Measurements from ENCODE around the gene GRB2. TPM values are rescaled to one million over a fixed set of nuclear protein-coding genes. Genes with fewer than 3 reads are reported as not detected.

GRB2 gene
- total and polyA plus RNA-seq, 2 of the 8 experiments (the other 6 are each of a cell fraction or from before 2014, with no cell fraction given) = 44.2 to 101 TPM

- Histone ChIP-seq H4K20me1 (replicated peaks in 1 of 2; ENCODE audit: control insufficient read depth in 1 of 2, insufficient read depth in 2 of 2, low read length in 2 of 2) (peaks cover 7 to 13% of the 10 kb centered on the region in 2 experiments), H4K5ac (ENCODE audit: insufficient read length, low read depth, low read length) (no peak overlapping the region), H3K4me2 (ENCODE audit: insufficient read depth in 1 of 2, low read depth in 2 of 2, low read length in 2 of 2) (no peak overlapping the region), H3K23me2 (ENCODE audit: low read depth, low read length) (no peaks in the 10 kb centered on the region), H2AFZ (ENCODE audit: low read length) (no peak overlapping the region), H3K14ac (ENCODE audit: insufficient read length) (no peak overlapping the region), H3K79me2 (ENCODE audit: control insufficient read depth in 1 of 2, insufficient read depth in 2 of 2, low read length in 2 of 2) (peaks cover 5 to 93% of the 10 kb centered on the region in 2 experiments), H2BK120ac (replicated peaks; ENCODE audit: low read depth, low read length) (no peak overlapping the region), H2BK5ac (ENCODE audit: low read depth, low read length) (no peak overlapping the region), H3K4ac (replicated peaks; ENCODE audit: insufficient read length, low read depth, low read length) (no peak overlapping the region), H4K91ac (replicated peaks; ENCODE audit: insufficient read length, low read length) (no peak overlapping the region), H3K56ac (replicated peaks; ENCODE audit: insufficient read length, low read depth, low read length) (no peak overlapping the region), H3K4me3 (ENCODE audit: extremely low read depth in 1 of 4, insufficient read depth in 2 of 4, low read depth in 3 of 4, low read length in 4 of 4) (no peak overlapping the region), H3K79me1 (ENCODE audit: low read depth, low read length) (peaks cover 10% of the 10 kb centered on the region), H3K9ac (replicated peaks in 1 of 4; ENCODE audit: extremely low read depth in 1 of 4, low read depth in 3 of 4, low read length in 3 of 4) (no peak overlapping the region), H3K36me3 (ENCODE audit: control insufficient read depth in 2 of 4, insufficient read depth in 4 of 4, low read length in 3 of 4) (no peaks in the 10 kb centered on the region; a peak in 1 of 8 replicates), H3K27me3 (replicated peaks in 1 of 4; ENCODE audit: control insufficient read depth in 3 of 4, extremely low read depth in 1 of 4, insufficient read depth in 3 of 4, low read length in 3 of 4) (no peaks in the 10 kb centered on the region), H2BK20ac (ENCODE audit: low read length) (no peak overlapping the region), H3K18ac (ENCODE audit: extremely low read depth, low read length) (no peak overlapping the region), H2BK12ac (ENCODE audit: low read depth, low read length) (no peak overlapping the region), H3K9me3 (ENCODE audit: insufficient read depth in 2 of 2, low read depth in 1 of 2, low read length in 1 of 2) (no peaks in the 10 kb centered on the region), H4K8ac (ENCODE audit: extremely low read depth, insufficient read depth, low read length) (no peak overlapping the region), H2AK5ac (ENCODE audit: low read depth, low read length) (no peak overlapping the region), H2BK15ac (ENCODE audit: low read length) (no peak overlapping the region), H3K4me1 (replicated peaks in 1 of 4; ENCODE audit: control insufficient read depth in 3 of 4, insufficient read depth in 4 of 4, low read length in 3 of 4) (peaks cover 0 to 9% (median 3%) of the 10 kb centered on the region in 4 experiments; a peak in 4 of 7 replicates), H3K27ac (ENCODE audit: low read depth, low read length) (no peak overlapping the region), H3K23ac (ENCODE audit: insufficient read length) (no peak overlapping the region)
- CTCF ChIA-PET (ENCODE audit: partially characterized antibody) = interaction anchor here (0.9 to 2.2 kb wide), 3 partner anchors 13 to 18 kb away, joined by 3 to 6 read pairs (median 3); no protein-coding TSS in a partner anchor
- WGBS, 2 experiments (ENCODE audit: extremely low coverage in 1 of 2, insufficient coverage in 1 of 2, insufficient read length in 1 of 2, insufficient replicate concordance in 2 of 2, low coverage in 1 of 2, low lambda C conversion rate in 2 of 2, missing lambda C conversion rate in 1 of 2) = 86% methylated on average over 1 of the region's 1 CpG; no CpG with 5 or more reads in 1 of the 2 experiments
- TF ChIP-seq POLR2AphosphoS5 (IDR thresholded peaks at IDR 0.05; ENCODE audit: low read depth, low read length) (no peak), SIN3A (conservative IDR thresholded peaks at IDR 0.05 in 1 of 2, IDR thresholded peaks at IDR 0.05 in 1 of 2; ENCODE audit: low read depth in 1 of 2, low read length in 2 of 2) (no peak), TEAD4 (IDR thresholded peaks at IDR 0.05; ENCODE audit: low read depth, low read length) (no peak), RXRA (IDR thresholded peaks at IDR 0.05; ENCODE audit: insufficient read depth, low read depth, low read length) (no peak)
- FAIRE-seq = no peak
- POLR2A ChIA-PET (ENCODE audit: partially characterized antibody) = interaction anchor here (1.1 to 1.8 kb wide), 2 partner anchors 14 to 23 kb away, joined by 4 to 6 read pairs; no protein-coding TSS in a partner anchor
- DNase-seq (ENCODE audit: low read depth in 1 of 2, low spot score in 2 of 2) = no peak
Observed at GRCh38 chr17:75367312-75367711, 38.2 kb downstream of the GRB2 start.

Data from H1 (cell line).